ENCODE results near the gene MICU1.
A peak's percentile ranks its signal among the peaks of the same experiment; 100 is the strongest.
"Not testable (repeated sequence)": the region's sequence is repeated elsewhere in the genome, so short reads cannot be mapped to it uniquely, and the experiment has no call there.

MICU1 gene

GRCh38 chr10:72325243-72326175 is 300.4 kb downstream of the MICU1 start:
- not testable (repeated sequence) for H3K9me3 ChIP-seq (ENCODE audit: control insufficient read depth in 1 of 2, low read length in 2 of 2); H3K27me3 ChIP-seq (ENCODE audit: control insufficient read depth in 1 of 2, insufficient read depth in 2 of 2, low read length in 2 of 2); H3K36me3 ChIP-seq (ENCODE audit: control insufficient read depth in 1 of 2, insufficient read depth in 2 of 2, low read length in 2 of 2); H3K9ac ChIP-seq (ENCODE audit: low read depth in 1 of 2, low read length in 2 of 2); H3K4me3 ChIP-seq (ENCODE audit: low read depth in 1 of 2, low read length in 2 of 2)
- H3K4me1 ChIP-seq (ENCODE audit: control insufficient read depth in 1 of 2, insufficient read depth in 2 of 2, low read length in 2 of 2) = peaks cover 37 to 50% of the 10 kb centered on the region in 2 donors
- H3K27ac ChIP-seq (ENCODE audit: low read depth, low read length) = peak overlapping the region; percentile 32

GRCh38 chr10:72323771-72324191 is 302.1 kb downstream of the MICU1 start:
- H3K9me3 ChIP-seq (ENCODE audit: control insufficient read depth in 1 of 2, low read length in 2 of 2) = no peaks in the 10 kb centered on the region
- no peak overlapping the region for H3K9ac ChIP-seq (ENCODE audit: low read depth in 1 of 2, low read length in 2 of 2)
- H3K27me3 ChIP-seq (ENCODE audit: control insufficient read depth in 1 of 2, insufficient read depth in 2 of 2, low read length in 2 of 2) = no peaks in the 10 kb centered on the region
- H3K4me3 ChIP-seq (ENCODE audit: low read depth in 1 of 2, low read length in 2 of 2) = no peak overlapping the region
- no peak overlapping the region for H3K27ac ChIP-seq (ENCODE audit: low read depth, low read length)
- H3K36me3 ChIP-seq (ENCODE audit: control insufficient read depth in 1 of 2, insufficient read depth in 2 of 2, low read length in 2 of 2) = no peaks in the 10 kb centered on the region
- peaks cover 40 to 49% of the 10 kb centered on the region in 2 donors for H3K4me1 ChIP-seq (ENCODE audit: control insufficient read depth in 1 of 2, insufficient read depth in 2 of 2, low read length in 2 of 2)

GRCh38 chr10:72323108-72323749 is 302.6 kb downstream of the MICU1 start:
- no peaks in the 10 kb centered on the region for H3K27me3 ChIP-seq (ENCODE audit: control insufficient read depth in 1 of 2, insufficient read depth in 2 of 2, low read length in 2 of 2)
- H3K27ac ChIP-seq (ENCODE audit: low read depth, low read length) = no peak overlapping the region
- no peak overlapping the region for H3K4me3 ChIP-seq (ENCODE audit: low read depth in 1 of 2, low read length in 2 of 2)
- H3K9me3 ChIP-seq (ENCODE audit: control insufficient read depth in 1 of 2, low read length in 2 of 2) = no peaks in the 10 kb centered on the region
- H3K9ac ChIP-seq (ENCODE audit: low read depth in 1 of 2, low read length in 2 of 2) = no peak overlapping the region
- H3K36me3 ChIP-seq (ENCODE audit: control insufficient read depth in 1 of 2, insufficient read depth in 2 of 2, low read length in 2 of 2) = no peaks in the 10 kb centered on the region
- H3K4me1 ChIP-seq (ENCODE audit: control insufficient read depth in 1 of 2, insufficient read depth in 2 of 2, low read length in 2 of 2) = peaks cover 40 to 48% of the 10 kb centered on the region in 2 donors

- H3K9ac ChIP-seq (ENCODE audit: low read depth in 1 of 2, low read length in 2 of 2) = no peak overlapping the region
- H3K36me3 ChIP-seq (ENCODE audit: control insufficient read depth in 1 of 2, insufficient read depth in 2 of 2, low read length in 2 of 2) = no peaks in the 10 kb centered on the region
- peaks cover 37 to 43% of the 10 kb centered on the region in 2 donors for H3K4me1 ChIP-seq (ENCODE audit: control insufficient read depth in 1 of 2, insufficient read depth in 2 of 2, low read length in 2 of 2)
- H3K9me3 ChIP-seq (ENCODE audit: control insufficient read depth in 1 of 2, low read length in 2 of 2) = no peaks in the 10 kb centered on the region
- no peaks in the 10 kb centered on the region for H3K27me3 ChIP-seq (ENCODE audit: control insufficient read depth in 1 of 2, insufficient read depth in 2 of 2, low read length in 2 of 2)
- no peak overlapping the region for H3K4me3 ChIP-seq (ENCODE audit: low read depth in 1 of 2, low read length in 2 of 2)
- no peak overlapping the region for H3K27ac ChIP-seq (ENCODE audit: low read depth, low read length)
Measured at GRCh38 chr10:72322280-72323058, 303.4 kb downstream of the MICU1 start.

DNA sequence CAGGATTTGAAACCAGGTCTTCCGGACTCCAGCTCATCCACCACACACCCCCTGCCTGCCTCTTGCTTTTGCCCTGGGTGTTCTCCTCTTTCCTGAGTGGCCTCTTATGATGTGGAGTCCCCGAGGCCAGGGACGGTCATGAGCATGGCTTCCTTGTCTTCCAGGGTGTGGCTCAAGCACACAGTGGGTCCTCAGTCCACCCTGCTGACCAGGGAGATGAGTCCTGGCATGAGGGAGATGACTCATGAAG is 303.9 kb downstream of the MICU1 start:
- no peak overlapping the region for H3K4me3 ChIP-seq (ENCODE audit: low read depth in 1 of 2, low read length in 2 of 2)
- H3K4me1 ChIP-seq (ENCODE audit: control insufficient read depth in 1 of 2, insufficient read depth in 2 of 2, low read length in 2 of 2) = peaks cover 42 to 48% of the 10 kb centered on the region in 2 donors
- H3K9ac ChIP-seq (ENCODE audit: low read depth in 1 of 2, low read length in 2 of 2) = no peak overlapping the region
- no peaks in the 10 kb centered on the region for H3K36me3 ChIP-seq (ENCODE audit: control insufficient read depth in 1 of 2, insufficient read depth in 2 of 2, low read length in 2 of 2)
- H3K27me3 ChIP-seq (ENCODE audit: control insufficient read depth in 1 of 2, insufficient read depth in 2 of 2, low read length in 2 of 2) = no peaks in the 10 kb centered on the region
- no peaks in the 10 kb centered on the region for H3K9me3 ChIP-seq (ENCODE audit: control insufficient read depth in 1 of 2, low read length in 2 of 2)
- H3K27ac ChIP-seq (ENCODE audit: low read depth, low read length) = no peak overlapping the region

DNA sequence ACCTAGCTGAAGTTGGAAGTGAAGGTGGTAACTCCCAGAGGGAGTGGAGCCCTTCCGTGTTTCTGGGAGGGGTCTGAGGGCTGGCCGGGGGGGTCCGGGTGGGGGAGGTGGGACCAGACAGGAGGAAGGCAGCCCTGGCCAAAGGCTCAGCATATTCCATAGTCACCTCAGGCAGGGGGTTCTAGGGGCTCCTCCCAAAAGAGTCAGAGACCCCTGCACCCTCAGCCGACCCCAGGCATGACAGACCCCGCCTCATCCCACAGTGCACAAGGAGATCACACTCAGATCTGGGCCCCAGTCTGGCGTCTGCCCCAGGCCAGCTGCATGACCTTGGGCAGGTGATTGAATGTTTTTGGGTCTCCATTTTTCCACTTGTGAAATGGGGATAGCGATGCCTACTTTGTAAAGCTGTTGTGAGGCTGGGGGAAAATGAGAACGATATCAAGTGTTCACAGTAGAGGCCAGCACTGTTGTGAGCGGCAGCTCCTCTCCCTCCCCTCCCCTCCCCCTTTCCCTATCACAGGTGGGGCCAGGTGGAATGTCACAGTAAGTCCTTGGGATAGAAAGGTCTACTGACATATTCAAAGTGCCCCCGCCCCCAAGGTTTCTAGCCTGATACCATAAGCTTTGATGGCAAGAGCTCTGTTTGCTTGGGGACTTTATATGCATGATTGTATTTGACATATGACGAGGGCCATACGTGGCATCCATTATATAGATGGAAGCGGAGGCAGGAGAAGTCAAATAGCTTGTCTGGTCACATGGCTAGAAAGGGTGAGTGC is 304.4 kb downstream of the MICU1 start:
- Histone ChIP-seq H3K27ac (ENCODE audit: low read depth, low read length) (peak overlapping the region; percentile 67), H3K27me3 (ENCODE audit: control insufficient read depth in 1 of 2, insufficient read depth in 2 of 2, low read length in 2 of 2) (no peaks in the 10 kb centered on the region), H3K9ac (ENCODE audit: low read depth in 1 of 2, low read length in 2 of 2) (peak overlapping the region in 1 of 2 donors; percentile 2), H3K4me1 (ENCODE audit: control insufficient read depth in 1 of 2, insufficient read depth in 2 of 2, low read length in 2 of 2) (peaks cover 47 to 53% of the 10 kb centered on the region in 2 donors), H3K36me3 (ENCODE audit: control insufficient read depth in 1 of 2, insufficient read depth in 2 of 2, low read length in 2 of 2) (no peaks in the 10 kb centered on the region), H3K9me3 (ENCODE audit: control insufficient read depth in 1 of 2, low read length in 2 of 2) (no peaks in the 10 kb centered on the region), H3K4me3 (ENCODE audit: low read depth in 1 of 2, low read length in 2 of 2) (no peak overlapping the region)

DNA sequence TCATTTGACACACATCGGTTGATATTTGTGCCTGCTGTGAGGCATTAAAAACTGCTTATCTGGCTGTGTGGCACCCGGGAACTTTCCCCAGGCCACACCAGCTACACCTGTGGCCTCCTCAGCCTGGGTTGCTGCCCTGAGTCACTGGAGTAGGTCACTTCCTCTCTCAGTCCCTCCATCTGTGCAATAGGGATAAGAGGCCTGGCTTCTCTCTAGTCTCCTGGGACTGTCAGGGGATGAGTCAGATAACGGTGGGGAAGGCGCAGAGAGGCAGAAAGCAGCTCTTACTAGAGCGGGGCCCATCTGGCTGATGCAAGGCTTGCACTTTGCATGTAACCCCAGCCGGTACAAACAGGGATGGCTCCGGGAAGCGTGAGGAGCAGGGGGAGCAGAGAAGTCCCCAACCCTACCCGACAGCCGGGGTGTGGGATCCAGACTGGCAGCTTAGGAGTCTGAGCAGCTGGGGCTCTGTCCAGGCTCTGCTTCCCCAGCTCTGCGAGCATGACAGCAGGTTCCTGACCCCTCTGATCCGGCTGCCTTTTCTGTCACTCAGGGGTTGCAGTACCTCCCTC is 305.1 kb downstream of the MICU1 start:
- Histone ChIP-seq H3K27me3 (ENCODE audit: control insufficient read depth in 1 of 2, insufficient read depth in 2 of 2, low read length in 2 of 2) (no peaks in the 10 kb centered on the region), H3K36me3 (ENCODE audit: control insufficient read depth in 1 of 2, insufficient read depth in 2 of 2, low read length in 2 of 2) (no peaks in the 10 kb centered on the region), H3K4me1 (ENCODE audit: control insufficient read depth in 1 of 2, insufficient read depth in 2 of 2, low read length in 2 of 2) (peaks cover 53 to 59% of the 10 kb centered on the region in 2 donors), H3K9me3 (ENCODE audit: control insufficient read depth in 1 of 2, low read length in 2 of 2) (no peaks in the 10 kb centered on the region), H3K4me3 (ENCODE audit: low read depth in 1 of 2, low read length in 2 of 2) (no peak overlapping the region), H3K27ac (ENCODE audit: low read depth, low read length) (peak overlapping the region; percentile 90), H3K9ac (ENCODE audit: low read depth in 1 of 2, low read length in 2 of 2) (peak overlapping the region in 1 of 2 donors; percentile 2)

GRCh38 chr10:72319416-72320254 is 306.2 kb downstream of the MICU1 start:
- Histone ChIP-seq H3K9ac (ENCODE audit: low read depth in 1 of 2, low read length in 2 of 2) (peak overlapping the region; percentile 61 to 72), H3K9me3 (ENCODE audit: control insufficient read depth in 1 of 2, low read length in 2 of 2) (no peaks in the 10 kb centered on the region), H3K27ac (ENCODE audit: low read depth, low read length) (peak overlapping the region; percentile 90), H3K27me3 (ENCODE audit: control insufficient read depth in 1 of 2, insufficient read depth in 2 of 2, low read length in 2 of 2) (no peaks in the 10 kb centered on the region), H3K36me3 (ENCODE audit: control insufficient read depth in 1 of 2, insufficient read depth in 2 of 2, low read length in 2 of 2) (no peaks in the 10 kb centered on the region), H3K4me1 (ENCODE audit: control insufficient read depth in 1 of 2, insufficient read depth in 2 of 2, low read length in 2 of 2) (peaks cover 58 to 64% of the 10 kb centered on the region in 2 donors), H3K4me3 (ENCODE audit: low read depth in 1 of 2, low read length in 2 of 2) (peak overlapping the region; percentile 53 to 65)
